GM18511 (cell line): ENCODE data around the gene KAT2B.

Experiments
- ATAC-seq: cut with Tn5 transposase; IDR thresholded peaks from one replicate; pipeline ENCODE4 v1.9.1; 2021; ENCODE audit warnings: mild to moderate bottlenecking, moderate library complexity; ENCODE audit not compliant: unreplicated experiment

Gene KAT2B

DNA sequence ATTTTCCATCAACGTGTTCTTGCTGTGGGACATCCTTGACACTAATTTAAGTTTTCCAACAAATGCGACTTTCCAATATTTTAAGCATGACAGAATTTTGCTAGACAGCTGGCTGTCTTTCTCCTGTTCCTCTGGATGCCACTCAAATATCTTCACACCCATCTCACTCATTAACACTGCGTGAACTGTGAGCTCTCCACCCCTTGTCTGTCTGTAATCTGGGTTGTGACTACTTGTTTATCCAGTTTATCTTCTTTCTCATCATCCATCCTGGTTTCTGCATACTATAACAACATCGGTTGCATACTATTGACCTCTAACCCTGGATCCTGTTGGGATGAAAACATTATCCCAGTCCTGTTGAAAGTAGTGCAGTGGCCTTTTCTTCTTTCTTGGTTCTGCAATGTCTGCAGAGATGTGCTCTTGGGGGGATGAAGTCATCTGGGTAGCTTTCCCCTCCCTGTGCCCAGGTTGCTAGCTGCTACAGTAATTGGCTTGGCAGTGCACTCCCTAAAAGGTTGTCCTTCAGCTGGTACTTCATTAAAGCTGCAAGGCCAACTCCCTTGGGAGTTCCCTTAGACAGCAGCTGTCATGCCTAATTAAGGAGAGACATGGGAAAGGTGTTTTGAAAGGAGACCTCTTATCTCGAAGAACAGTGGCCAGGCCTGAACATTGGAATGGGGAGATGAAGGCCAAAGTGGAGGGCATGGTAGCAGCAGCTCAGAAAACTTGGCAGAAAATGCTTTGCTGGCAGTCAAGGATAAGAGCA, 24.7 kb downstream of the KAT2B start:
- no peak for ATAC-seq

DNA sequence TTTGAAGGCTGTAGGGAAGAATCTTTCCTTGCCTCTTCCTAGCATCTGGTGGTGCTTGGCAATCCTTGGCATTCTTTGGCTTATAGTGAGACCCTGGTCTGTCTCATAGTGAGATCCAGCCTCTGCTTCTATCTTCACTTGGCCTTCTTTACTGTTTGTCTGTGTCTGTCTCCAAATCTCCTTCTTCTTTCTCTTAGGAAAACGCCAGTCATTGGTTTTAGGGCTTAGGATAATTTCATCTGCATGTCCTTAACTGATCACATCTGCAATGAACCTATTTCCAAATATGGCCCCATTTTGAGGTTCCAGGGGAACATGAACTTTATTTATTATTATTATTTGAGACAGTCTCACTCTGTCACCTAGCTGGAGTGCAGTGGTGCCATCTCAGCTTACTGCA, 25.8 kb downstream of the KAT2B start:
- no peak for ATAC-seq

GRCh38 chr3:20066850-20067617, 26.8 kb downstream of the KAT2B start:
- no peak for ATAC-seq

GRCh38 chr3:20068512-20069177, 28.4 kb downstream of the KAT2B start:
- ATAC-seq = no peak

DNA sequence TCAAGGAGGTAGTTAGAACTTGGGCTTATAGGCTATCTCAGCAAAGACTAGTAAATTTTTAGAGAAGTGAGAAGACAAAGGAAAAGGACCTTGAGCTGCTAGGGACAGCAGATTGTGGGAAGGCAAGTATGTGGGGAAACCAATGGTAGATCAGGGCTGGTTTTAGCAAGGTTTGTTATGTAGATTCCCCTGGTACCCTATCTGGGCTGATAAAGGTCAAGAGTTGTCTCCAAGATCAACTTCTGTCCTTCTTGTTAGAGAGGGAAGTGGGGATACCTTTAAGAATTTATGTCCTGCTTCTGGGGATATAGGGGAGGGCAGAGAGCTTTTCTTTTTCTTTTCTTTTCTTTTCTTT, 28.9 kb downstream of the KAT2B start:
- ATAC-seq = no peak

DNA sequence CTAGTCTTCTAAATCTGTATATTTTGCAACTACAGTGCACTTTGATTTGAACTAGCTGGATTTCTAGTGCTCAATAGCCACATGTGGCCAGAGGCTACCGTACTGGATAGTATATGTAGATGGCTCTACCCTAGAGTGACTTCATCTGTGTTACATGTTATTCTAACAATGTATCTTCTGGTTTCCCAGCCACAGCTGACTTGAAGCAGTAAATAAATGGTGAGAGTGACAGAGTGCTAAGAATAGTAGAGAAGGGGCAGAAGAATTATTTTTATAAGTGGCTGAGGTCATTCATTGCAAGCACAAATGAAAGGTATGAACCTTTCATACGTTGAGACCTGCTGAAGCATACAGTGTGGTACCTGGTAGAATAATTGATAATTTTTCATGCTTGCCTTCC, 30.9 kb downstream of the KAT2B start:
- ATAC-seq = no peak

DNA sequence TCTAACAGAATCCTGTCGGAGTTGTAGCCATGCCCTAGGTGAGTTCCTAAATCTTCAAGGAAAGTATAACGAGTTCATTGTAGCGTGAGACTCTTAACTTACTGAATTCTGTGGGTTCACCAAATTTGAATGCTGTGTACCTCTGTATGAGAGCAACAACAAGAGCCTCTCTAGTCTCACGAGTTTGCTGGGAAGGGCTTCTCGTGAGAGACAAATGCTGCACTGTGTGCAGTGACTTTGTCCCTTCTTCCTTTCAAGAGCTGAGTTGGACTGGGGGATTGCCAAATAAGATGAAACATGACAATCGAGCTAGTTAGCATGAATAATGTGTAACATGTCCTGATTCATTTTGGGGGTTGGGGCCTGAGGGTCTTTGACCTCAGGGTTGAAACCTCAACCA, 32.2 kb downstream of the KAT2B start:
- ATAC-seq = no peak

DNA sequence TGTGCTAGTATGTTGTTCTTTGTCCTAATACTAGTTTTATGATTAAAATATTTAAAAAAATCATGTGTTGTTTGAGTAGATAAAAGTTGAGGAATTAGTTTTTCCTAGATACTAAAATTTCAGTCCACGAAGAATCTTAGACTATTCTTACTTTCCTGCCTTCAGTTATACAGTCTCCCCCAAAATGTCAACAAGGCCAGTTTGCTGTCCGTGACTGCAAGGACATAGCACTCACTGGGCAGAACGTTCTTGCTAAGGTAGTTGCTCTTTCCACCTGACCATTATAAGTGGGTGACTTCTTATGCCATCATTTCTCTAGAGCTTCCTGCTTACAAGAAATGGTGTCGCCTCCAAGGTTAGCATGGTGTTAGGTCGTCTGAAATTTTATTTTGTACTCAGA, 32.8 kb downstream of the KAT2B start:
- no peak for ATAC-seq

- ATAC-seq = no peak
These were observed 33.4 kb downstream of the KAT2B start for GRCh38 chr3:20073683-20074082.

GRCh38 chr3:20074226-20075063, 34.2 kb downstream of the KAT2B start:
- no peak for ATAC-seq

DNA sequence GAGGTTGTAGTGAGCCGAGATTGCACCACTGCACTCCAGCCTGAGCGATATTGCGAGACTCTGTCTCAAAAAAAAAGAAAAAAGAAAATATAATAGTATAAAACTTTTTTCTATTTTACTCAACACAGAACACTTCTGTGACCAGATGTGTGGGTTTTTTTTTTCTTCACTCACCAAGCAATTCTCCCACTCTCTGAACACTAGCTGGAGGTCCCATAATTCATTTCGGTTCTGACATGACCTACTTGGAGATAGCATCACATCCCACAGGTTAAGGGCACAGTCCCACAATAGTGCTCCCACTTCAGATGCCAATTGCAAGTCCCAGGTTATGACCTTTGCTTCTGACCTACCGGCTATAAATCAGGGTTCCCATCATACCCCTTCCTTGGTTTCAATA, 35.0 kb downstream of the KAT2B start:
- ATAC-seq = no peak

DNA sequence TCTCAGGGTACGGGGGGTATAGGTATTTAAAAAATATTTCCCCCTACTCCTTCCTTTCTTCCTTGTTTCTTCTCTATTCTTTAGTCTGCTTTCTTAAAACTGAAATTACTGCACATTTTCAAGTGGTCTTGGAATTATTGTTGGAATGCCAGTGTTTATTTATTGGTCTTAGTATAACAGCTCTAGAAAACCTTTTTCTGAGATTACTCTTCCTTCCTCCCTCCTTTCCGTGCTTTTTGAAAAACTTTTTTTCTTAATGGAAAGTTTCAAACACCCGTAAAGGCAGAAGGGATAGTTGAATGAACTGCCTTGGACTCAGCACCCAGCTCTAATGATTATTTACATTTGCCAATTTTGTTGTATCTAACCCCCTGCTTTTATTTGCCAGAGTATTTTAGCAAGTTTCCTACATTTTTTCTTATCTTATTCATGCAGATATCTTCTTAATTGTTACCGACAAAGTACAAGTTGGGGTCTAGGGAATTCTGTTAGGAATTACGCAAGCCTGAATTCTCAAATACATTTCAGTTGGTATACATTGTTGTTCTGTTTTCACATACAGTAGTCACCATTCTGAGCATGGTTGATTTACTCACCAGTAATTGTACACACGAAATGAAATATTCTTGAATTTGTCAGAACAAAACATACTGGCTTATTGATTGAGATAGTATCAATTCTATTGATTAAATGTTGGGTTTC, 36.2 kb downstream of the KAT2B start:
- no peak for ATAC-seq

DNA sequence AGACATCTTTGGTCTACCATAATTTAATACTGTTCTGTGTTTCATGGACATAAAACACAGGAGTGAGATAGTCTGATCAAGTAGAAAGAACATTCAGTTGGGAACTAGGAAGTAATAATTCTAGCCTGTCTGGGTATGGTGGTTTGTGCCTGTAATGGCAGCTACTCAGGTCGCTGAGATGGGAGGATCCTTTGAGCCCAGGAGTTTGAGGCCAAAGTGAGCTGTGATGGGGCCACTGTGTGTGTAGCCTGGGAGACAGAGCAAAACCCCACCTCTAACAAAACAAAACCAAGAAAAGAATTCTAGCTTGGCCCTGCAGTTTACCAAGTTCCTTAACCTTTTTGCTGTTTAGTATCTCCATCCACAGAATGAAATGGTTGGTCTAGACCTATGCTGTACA, 36.8 kb downstream of the KAT2B start:
- ATAC-seq = no peak

DNA sequence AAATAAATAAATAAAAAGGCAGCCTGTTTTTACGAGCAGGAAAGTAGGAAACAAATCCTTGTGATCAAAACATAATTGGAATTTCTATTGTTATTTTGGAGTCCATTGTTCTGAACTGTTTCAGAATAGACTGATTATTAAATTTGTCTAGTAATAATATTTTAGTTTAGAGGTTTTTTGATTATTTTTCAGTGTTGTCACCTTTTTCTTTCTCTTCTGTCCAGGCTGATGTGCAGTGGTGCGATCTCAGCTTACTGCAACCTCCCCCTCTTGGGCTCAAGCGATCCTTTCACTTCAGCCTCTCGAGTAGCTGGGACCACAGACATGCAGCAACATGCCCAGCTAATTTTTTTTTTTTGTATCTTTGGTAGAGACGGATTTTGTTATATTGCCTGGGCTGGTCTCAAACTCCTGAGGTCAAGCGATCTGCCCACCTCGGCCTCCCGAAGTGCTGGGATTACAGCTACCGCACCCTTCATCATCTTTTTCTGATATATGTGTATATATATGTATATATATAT, 38.0 kb downstream of the KAT2B start:
- ATAC-seq = no peak

- no peak for ATAC-seq
These were observed 39.4 kb downstream of the KAT2B start for GRCh38 chr3:20079621-20080020.

GRCh38 chr3:20080956-20081554, 40.8 kb downstream of the KAT2B start:
- ATAC-seq = peak; percentile 97

DNA sequence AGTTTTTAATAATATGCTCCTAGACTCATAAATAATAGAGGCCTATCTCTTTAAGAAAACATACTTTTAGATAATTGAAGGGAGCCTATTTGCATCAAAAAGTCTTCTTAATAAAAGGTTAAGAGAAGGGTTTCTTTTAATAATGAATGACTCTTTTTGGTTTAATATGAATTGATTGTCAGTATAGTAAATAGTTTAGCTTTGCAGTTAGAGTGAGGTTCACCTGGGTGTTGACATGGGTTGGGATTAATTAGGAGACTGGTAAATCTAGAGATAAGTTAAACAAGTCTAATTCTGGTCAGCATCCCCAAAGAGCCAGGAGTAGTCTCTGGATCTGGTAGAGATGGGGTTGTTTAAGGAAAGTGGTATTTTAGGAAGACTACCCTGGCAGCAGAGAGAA, 43.0 kb downstream of the KAT2B start:
- no peak for ATAC-seq

- ATAC-seq = no peak
These were observed 43.7 kb downstream of the KAT2B start for GRCh38 chr3:20083953-20084352.

GRCh38 chr3:20091331-20092047, 51.2 kb downstream of the KAT2B start:
- ATAC-seq = no peak
